HG03045 (cell line): ENCODE data around the gene CLASP2.
"Not testable (repeated sequence)": the region's sequence is repeated elsewhere in the genome, so short reads cannot be mapped to it uniquely, and the experiment has no call there.

Experiments used
- ATAC-seq: cut with Tn5 transposase; IDR thresholded peaks from one replicate; pipeline ENCODE4 v1.9.1; 2021; ENCODE audit warnings: mild to moderate bottlenecking, moderate library complexity; ENCODE audit not compliant: unreplicated experiment

CLASP2 gene

DNA sequence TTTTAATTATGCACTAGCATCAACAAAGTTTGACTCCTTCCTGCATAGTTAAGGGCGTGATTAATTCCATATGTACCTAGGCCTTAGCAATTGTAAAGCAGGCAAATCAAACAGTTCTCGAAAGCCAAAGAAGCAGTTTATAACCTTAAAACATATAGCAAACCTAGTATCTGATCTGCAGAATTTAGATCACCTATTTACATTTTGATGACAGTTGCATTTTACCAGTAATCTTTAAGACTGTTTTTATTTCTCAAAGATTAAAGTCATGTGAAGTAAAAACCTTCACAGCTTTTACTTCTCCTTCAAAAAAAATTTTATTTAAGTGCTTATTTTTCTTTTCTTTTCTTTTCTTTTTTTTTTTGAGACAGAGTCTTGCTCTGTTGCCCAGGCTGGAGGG, 257.0 kb downstream of the CLASP2 start:
- no peak for ATAC-seq

GRCh38 chr3:33459577-33459976, 258.5 kb downstream of the CLASP2 start:
- not testable (repeated sequence) for ATAC-seq

- ATAC-seq = no peak
These were observed 259.6 kb downstream of the CLASP2 start for GRCh38 chr3:33458446-33458845.

DNA sequence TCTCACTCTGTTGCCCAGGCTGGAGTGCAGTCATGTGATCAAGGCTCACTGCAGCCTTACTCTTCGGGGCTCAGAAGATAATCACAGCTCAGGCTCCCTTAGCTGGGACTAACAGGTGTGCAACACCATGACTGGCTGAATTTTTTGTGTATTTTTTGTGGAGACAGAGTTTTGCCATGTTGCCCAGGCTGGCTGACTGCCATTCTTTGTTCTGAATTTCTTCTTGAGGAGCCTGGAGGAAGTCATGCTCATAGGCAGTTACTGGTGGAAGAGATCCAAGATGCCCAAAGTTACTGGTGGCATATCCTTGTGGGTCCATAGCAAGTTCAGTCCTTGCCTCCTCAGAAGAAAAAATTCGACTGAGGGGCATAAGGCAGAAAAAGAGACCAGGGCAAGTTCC, 261.3 kb downstream of the CLASP2 start:
- ATAC-seq = no peak

DNA sequence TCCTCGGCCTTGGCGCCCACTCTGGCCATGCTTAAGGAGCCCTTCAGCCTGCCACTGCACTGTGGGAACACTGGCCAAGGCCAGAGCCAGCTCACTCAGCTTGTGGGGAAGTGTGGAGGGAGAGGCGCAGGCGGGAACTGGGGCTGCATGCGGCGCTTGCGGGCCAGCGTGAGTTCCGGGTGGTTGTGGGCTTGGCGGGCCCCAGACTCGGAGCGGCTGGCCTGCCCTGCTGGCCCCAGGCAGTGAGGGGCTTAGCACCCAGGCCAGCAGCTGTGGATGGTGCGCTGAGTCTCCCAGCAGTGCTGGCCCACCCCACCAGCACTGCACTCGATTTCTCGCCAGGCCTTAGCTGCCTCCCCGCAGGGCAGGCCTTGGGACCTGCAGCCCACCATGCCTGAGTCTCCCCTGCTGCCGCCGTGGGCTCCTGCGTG, 264.7 kb downstream of the CLASP2 start:
- ATAC-seq = no peak

GRCh38 chr3:33451994-33452393, 266.1 kb downstream of the CLASP2 start:
- ATAC-seq = not testable (repeated sequence)

- no peak for ATAC-seq
These were observed 270.1 kb downstream of the CLASP2 start for GRCh38 chr3:33447958-33448357.

DNA sequence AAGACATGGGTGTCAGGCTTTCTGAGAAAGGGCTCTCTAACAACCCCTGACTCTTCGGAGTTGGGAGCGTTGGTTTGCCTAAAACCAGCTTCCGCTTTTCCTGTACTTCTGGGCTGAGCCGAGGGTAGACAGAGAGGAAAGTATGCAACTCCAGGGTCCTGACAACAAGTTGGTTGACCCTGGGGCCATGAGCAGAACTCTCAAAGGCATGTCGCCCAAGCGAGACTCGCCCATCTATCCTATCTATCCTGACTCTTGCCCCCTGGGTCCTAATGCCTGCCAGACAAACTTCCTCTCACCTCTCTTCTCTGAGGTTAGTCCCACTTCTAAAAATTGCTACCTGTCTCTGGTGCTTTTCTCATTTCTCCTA, 270.8 kb downstream of the CLASP2 start:
- ATAC-seq = not testable (repeated sequence)
